WTC11 (cell line): ENCODE results near the gene IL27RA.

ENCODE experiments used
- ETV6 ChIP-seq: sonication (generic); formaldehyde crosslinking; IDR thresholded peaks from 2 replicates; pipeline ENCODE4 v1.8.1; 2022; ENCODE audit warnings: mild to moderate bottlenecking, missing genetic modification reagents
- GABPB1 ChIP-seq: sonication (generic); formaldehyde crosslinking; IDR thresholded peaks from 2 replicates; pipeline ENCODE4 v1.8.1; 2023; ENCODE audit warnings: mild to moderate bottlenecking, missing genetic modification reagents
- ZNF232 ChIP-seq: sonication (generic); formaldehyde crosslinking; IDR thresholded peaks from 2 replicates; pipeline ENCODE4 v1.8.0; 2022; ENCODE audit warnings: mild to moderate bottlenecking, missing genetic modification reagents
- TF ChIP-seq, protein P1 (sequence below): fragments of 200-600 bp; IDR thresholded peaks from 2 replicates; pipeline ENCODE4 v1.8.0; 2022; ENCODE audit warnings: antibody characterized with exemption
- TF ChIP-seq, protein P2 (sequence below): sonication (generic); formaldehyde crosslinking; IDR thresholded peaks from 2 replicates; pipeline ENCODE4 v1.8.1; 2023; ENCODE audit warnings: mild to moderate bottlenecking, missing genetic modification reagents

DNA sequence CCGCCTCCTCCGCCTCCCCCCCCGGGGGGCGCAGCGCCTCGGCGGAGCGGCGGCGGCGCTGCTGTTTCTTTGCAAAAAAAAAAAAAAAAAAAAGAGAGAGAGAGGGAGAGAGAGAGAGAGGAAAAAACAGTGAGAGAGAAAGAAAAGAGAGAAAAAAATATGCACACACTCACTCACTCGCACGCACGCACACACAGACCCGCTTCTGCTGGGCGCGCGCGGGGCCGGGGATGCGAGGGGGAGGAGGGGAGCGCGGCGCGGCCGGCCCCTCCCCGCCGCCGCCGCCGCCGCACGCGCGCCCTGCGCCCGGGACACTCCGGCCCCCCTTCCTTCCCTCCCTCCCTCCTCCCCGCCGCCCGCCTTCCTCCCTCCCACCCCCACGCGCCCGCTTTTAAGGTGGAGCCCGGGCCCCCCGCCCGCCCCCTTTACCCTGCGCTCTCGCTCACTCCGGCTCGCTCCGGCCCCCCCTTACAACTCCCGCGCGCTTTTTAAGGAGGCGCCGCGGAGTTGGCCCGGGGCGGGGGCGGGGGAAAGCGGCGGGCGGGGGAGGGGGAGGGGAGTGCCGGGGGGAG, 59.0 kb downstream of the IL27RA start, which contains the start of gene SAMD1:
- TF ChIP-seq, protein P1, sequence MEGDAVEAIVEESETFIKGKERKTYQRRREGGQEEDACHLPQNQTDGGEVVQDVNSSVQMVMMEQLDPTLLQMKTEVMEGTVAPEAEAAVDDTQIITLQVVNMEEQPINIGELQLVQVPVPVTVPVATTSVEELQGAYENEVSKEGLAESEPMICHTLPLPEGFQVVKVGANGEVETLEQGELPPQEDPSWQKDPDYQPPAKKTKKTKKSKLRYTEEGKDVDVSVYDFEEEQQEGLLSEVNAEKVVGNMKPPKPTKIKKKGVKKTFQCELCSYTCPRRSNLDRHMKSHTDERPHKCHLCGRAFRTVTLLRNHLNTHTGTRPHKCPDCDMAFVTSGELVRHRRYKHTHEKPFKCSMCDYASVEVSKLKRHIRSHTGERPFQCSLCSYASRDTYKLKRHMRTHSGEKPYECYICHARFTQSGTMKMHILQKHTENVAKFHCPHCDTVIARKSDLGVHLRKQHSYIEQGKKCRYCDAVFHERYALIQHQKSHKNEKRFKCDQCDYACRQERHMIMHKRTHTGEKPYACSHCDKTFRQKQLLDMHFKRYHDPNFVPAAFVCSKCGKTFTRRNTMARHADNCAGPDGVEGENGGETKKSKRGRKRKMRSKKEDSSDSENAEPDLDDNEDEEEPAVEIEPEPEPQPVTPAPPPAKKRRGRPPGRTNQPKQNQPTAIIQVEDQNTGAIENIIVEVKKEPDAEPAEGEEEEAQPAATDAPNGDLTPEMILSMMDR, result no peak
- TF ChIP-seq ETV6 (CRISPR knock-in tag) (no peak), GABPB1 (CRISPR knock-in tag) (no peak), ZNF232 (CRISPR knock-in tag) (no peak)
- TF ChIP-seq, protein P2, sequence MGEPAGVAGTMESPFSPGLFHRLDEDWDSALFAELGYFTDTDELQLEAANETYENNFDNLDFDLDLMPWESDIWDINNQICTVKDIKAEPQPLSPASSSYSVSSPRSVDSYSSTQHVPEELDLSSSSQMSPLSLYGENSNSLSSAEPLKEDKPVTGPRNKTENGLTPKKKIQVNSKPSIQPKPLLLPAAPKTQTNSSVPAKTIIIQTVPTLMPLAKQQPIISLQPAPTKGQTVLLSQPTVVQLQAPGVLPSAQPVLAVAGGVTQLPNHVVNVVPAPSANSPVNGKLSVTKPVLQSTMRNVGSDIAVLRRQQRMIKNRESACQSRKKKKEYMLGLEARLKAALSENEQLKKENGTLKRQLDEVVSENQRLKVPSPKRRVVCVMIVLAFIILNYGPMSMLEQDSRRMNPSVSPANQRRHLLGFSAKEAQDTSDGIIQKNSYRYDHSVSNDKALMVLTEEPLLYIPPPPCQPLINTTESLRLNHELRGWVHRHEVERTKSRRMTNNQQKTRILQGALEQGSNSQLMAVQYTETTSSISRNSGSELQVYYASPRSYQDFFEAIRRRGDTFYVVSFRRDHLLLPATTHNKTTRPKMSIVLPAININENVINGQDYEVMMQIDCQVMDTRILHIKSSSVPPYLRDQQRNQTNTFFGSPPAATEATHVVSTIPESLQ (CRISPR knock-in tag), result no peak
